SJSA1 (cell line): Measurements from ENCODE around the gene RAVER2. TPM values are rescaled to one million over a fixed set of nuclear protein-coding genes. Genes with fewer than 3 reads are reported as not detected.
"Not testable (repeated sequence)": the region's sequence is repeated elsewhere in the genome, so short reads cannot be mapped to it uniquely, and the experiment has no call there.

Experiments used
- DNase-seq, 2 experiments: peaks; one replicate each; pipeline ENCODE4 v3.0.0-alpha.2; 2015 to 2020; ENCODE audit warnings: low spot score in 2 of 2, low read depth in 1 of 2
- H3K27ac ChIP-seq: fragments of 250-450 bp; sonication (Bioruptor Pico); 2 replicates; pipeline ENCODE4 v1.5.1; 2020; ENCODE audit warnings: mild to moderate bottlenecking, moderate library complexity
- H3K27me3 ChIP-seq: fragments of 250-450 bp; sonication (Bioruptor Pico); replicated peaks from 2 replicates; pipeline ENCODE4 v1.5.1; 2020; ENCODE audit warnings: mild to moderate bottlenecking, moderate library complexity
- H3K36me3 ChIP-seq: fragments of 250-450 bp; sonication (Bioruptor Pico); 2 replicates; pipeline ENCODE4 v1.5.1; 2020; ENCODE audit warnings: mild to moderate bottlenecking
- H3K4me1 ChIP-seq: fragments of 250-450 bp; sonication (Bioruptor Pico); replicated peaks from 2 replicates; pipeline ENCODE4 v1.6.1; 2021; ENCODE audit warnings: mild to moderate bottlenecking
- H3K4me3 ChIP-seq: fragments of 250-450 bp; sonication (Bioruptor Pico); 2 replicates; pipeline ENCODE4 v1.5.1; 2020; ENCODE audit warnings: mild to moderate bottlenecking
- H3K9me3 ChIP-seq: fragments of 250-450 bp; sonication (Bioruptor Pico); replicated peaks from 2 replicates; pipeline ENCODE4 v1.5.1; 2020; ENCODE audit warnings: mild to moderate bottlenecking
- total RNA-seq: library from RNA; depleted of rRNA; stranded (reverse); fragments of >200 nt; shearing (Covaris generic); gene quantifications from 2 replicates; pipeline ENCODE4 v1.2.3, GENCODE V29; 2014; rRNA removed

Gene RAVER2, protein sequence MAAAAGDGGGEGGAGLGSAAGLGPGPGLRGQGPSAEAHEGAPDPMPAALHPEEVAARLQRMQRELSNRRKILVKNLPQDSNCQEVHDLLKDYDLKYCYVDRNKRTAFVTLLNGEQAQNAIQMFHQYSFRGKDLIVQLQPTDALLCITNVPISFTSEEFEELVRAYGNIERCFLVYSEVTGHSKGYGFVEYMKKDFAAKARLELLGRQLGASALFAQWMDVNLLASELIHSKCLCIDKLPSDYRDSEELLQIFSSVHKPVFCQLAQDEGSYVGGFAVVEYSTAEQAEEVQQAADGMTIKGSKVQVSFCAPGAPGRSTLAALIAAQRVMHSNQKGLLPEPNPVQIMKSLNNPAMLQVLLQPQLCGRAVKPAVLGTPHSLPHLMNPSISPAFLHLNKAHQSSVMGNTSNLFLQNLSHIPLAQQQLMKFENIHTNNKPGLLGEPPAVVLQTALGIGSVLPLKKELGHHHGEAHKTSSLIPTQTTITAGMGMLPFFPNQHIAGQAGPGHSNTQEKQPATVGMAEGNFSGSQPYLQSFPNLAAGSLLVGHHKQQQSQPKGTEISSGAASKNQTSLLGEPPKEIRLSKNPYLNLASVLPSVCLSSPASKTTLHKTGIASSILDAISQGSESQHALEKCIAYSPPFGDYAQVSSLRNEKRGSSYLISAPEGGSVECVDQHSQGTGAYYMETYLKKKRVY
- total RNA-seq: 0.31 and 0.47 TPM in 2 replicates

DNA sequence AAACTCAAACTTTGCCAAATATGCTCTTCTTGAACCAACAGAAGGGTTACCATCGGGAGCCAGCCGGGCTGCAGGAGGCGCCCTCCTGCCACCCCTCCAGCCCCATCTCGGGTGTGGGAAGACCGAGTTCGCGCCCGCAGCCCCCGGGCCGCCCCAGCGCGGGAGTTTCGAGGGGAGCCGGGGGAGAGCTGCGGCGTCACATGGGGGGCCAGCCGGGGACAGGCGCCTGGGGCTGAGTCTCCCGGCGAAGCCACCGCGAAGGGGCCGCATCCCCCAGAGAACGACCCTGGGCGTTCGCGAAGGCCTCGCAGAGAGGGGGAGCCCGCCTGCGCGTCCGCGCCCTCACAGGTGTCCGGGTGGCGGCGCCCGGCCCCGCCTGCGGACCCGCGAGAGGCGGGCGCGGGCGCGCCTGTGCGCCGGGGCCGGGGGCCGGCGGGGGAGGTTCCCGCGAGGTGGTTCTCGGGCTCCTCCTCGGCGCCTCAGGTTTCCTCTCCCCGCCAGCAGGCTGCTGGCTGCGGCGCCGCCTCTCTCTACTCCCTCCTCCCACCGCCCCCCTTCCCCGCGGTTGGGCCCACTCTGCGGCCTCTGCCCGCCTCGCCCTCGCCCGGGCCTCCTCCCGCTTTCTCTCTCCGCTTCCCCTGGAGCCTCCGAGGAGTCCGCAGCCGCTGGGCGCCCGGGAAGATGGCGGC lies at the start of gene RAVER2:
TSS of gene RAVER2 (plus strand) at position 584 of the 689 bp plus-strand sequence. CDS start at position 682, 98 bp downstream.
- peaks cover 37% of the 10 kb centered on the region for H3K27me3 ChIP-seq
- peak in 1 of 2 experiments; percentile 47 for DNase-seq
- H3K4me3 ChIP-seq: peak within 1 kb of the TSS; percentile 39
- no peaks in the 10 kb centered on the region for H3K9me3 ChIP-seq
- no peak within 1 kb of the TSS for H3K27ac ChIP-seq
- H3K36me3 ChIP-seq: no peaks in the 10 kb centered on the region
- peaks cover 12% of the 10 kb centered on the region for H3K4me1 ChIP-seq

- no peaks in the 10 kb centered on the region for H3K36me3 ChIP-seq
- no peaks in the 10 kb centered on the region for H3K27me3 ChIP-seq
- no peak overlapping the region for H3K27ac ChIP-seq
- no peaks in the 10 kb centered on the region for H3K9me3 ChIP-seq
- peaks cover 13% of the 10 kb centered on the region for H3K4me1 ChIP-seq
- DNase-seq: no peak
- no peak overlapping the region for H3K4me3 ChIP-seq
Observed at GRCh38 chr1:64696879-64697278, 48.0 kb upstream of the RAVER2 start.

GRCh38 chr1:64699327-64699726 lies 45.5 kb upstream of the RAVER2 start:
- Histone ChIP-seq H3K4me3 (no peak overlapping the region), H3K4me1 (no peaks in the 10 kb centered on the region), H3K9me3 (no peaks in the 10 kb centered on the region), H3K36me3 (no peaks in the 10 kb centered on the region), H3K27me3 (no peaks in the 10 kb centered on the region), H3K27ac (no peak overlapping the region)
- no peak for DNase-seq

DNA sequence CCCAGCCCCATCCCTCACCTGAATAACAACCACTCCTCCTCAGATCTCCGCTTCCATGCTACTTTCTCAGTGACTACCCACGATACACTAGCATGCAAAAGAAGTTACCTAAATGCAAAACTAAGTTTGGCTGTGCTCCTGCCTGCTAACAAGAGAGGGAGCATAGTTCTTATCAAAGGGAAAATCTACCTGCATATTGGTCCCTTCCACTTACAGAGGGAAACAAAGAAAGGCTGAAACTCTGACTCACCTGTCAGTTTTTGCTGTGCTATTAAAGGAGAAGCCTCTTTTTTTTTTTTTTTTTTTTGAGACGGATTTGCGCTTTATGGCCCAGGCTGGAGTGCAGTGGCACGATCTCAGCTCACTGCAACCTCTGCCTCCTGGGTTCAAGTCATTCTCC lies 43.8 kb upstream of the RAVER2 start:
- no peaks in the 10 kb centered on the region for H3K36me3 ChIP-seq
- no peak overlapping the region for H3K4me3 ChIP-seq
- H3K27ac ChIP-seq: no peak overlapping the region
- no peaks in the 10 kb centered on the region for H3K9me3 ChIP-seq
- no peaks in the 10 kb centered on the region for H3K4me1 ChIP-seq
- DNase-seq: no peak
- H3K27me3 ChIP-seq: no peaks in the 10 kb centered on the region

DNA sequence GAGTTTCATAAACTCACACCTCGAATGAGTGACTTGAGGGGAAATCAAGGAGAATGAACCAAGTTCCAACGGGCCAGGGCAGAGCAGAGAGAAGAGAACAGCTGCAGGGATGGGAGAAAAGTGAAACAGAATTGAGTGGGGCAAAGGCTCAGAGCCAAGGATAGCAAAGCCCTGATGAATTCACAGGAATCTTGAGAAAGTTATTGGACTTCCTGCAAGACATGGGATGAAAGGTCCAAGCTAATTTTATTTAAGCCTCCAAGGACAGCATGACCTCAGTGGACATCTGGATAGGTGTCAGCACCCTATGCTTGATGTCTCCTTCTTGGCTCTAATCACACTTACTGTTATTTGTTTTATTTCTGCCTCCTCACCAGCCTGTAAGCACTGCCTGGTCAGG lies 43.0 kb upstream of the RAVER2 start:
- H3K36me3 ChIP-seq: no peaks in the 10 kb centered on the region
- no peak overlapping the region for H3K27ac ChIP-seq
- H3K27me3 ChIP-seq: no peaks in the 10 kb centered on the region
- no peak overlapping the region for H3K4me3 ChIP-seq
- no peaks in the 10 kb centered on the region for H3K4me1 ChIP-seq
- H3K9me3 ChIP-seq: no peaks in the 10 kb centered on the region
- DNase-seq: no peak

DNA sequence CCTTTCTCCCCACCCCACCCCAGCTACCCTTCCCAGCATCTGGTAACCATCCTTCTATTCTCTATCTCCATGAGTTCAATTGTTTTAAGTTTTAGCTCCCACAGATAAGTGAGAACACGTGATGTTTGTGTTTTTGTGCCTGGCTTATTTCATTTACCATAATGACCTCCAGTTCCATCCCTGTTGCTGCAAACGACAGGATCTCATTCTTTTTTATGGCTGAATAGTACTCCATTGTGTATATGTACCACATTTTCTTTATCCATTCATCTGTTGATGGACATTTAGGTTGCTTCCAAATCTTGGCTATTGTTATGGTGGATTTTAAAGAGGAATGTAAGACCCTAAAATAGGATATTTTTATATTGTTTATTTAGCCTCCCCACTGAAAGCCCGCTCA lies 42.2 kb upstream of the RAVER2 start:
- H3K4me1 ChIP-seq, DNase-seq: not testable (repeated sequence)

GRCh38 chr1:64703600-64703999 lies 41.3 kb upstream of the RAVER2 start:
- H3K36me3 ChIP-seq: no peaks in the 10 kb centered on the region
- H3K4me1 ChIP-seq: no peaks in the 10 kb centered on the region
- DNase-seq: no peak
- no peak overlapping the region for H3K4me3 ChIP-seq
- H3K27me3 ChIP-seq: no peaks in the 10 kb centered on the region
- no peaks in the 10 kb centered on the region for H3K9me3 ChIP-seq
- H3K27ac ChIP-seq: no peak overlapping the region

More for the DNA sequence above, 42.2 kb upstream of the RAVER2 start:
- H3K9me3 ChIP-seq, H3K27me3 ChIP-seq, H3K27ac ChIP-seq, H3K36me3 ChIP-seq, H3K4me3 ChIP-seq: not testable (repeated sequence)

- no peak overlapping the region for H3K4me3 ChIP-seq
- DNase-seq: no peak
- H3K36me3 ChIP-seq: no peaks in the 10 kb centered on the region
- no peaks in the 10 kb centered on the region for H3K9me3 ChIP-seq
- no peaks in the 10 kb centered on the region for H3K27me3 ChIP-seq
- no peak overlapping the region for H3K27ac ChIP-seq
- no peaks in the 10 kb centered on the region for H3K4me1 ChIP-seq
Observed at GRCh38 chr1:64705591-64705990, 39.3 kb upstream of the RAVER2 start.

- Histone ChIP-seq H3K36me3 (no peaks in the 10 kb centered on the region), H3K27me3 (0 out of 2 replicates have a peak, but pooled peaks cover 3% of the 10 kb centered on the region)
- no peak for DNase-seq
Observed at GRCh38 chr1:64711266-64711665, 33.6 kb upstream of the RAVER2 start.

GRCh38 chr1:64712049-64712448 lies 32.8 kb upstream of the RAVER2 start:
- no peak for DNase-seq
- Histone ChIP-seq H3K4me1 (no peaks in the 10 kb centered on the region), H3K36me3 (no peaks in the 10 kb centered on the region), H3K27me3 (0 out of 2 replicates have a peak, but pooled peaks cover 3% of the 10 kb centered on the region), H3K4me3 (no peak overlapping the region), H3K9me3 (no peaks in the 10 kb centered on the region), H3K27ac (no peak overlapping the region)

More at GRCh38 chr1:64711266-64711665, 33.6 kb upstream of the RAVER2 start:
- no peak overlapping the region for H3K4me3 ChIP-seq
- no peak overlapping the region for H3K27ac ChIP-seq
- no peaks in the 10 kb centered on the region for H3K4me1 ChIP-seq
- H3K9me3 ChIP-seq: no peaks in the 10 kb centered on the region

DNA sequence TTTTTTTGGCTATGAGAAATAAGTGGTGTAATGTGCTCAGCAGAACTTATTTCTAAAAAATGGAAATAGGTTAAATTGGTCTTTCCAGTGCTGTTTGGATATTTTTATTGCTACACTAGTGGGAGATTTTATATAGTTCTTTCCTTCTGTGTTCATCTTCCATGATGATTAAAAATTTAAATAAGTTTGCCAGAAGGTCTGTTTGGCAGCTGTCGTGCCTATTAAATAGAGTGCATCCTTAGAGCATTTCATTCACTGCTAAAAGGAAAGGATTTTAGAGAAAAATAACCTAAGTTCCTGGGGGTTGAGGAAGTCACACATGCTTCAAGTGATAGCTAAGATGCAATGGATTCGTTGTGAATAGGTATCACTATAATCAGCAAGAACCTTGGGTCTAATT lies 29.7 kb upstream of the RAVER2 start:
- Histone ChIP-seq H3K36me3 (no peaks in the 10 kb centered on the region), H3K4me1 (no peaks in the 10 kb centered on the region), H3K27ac (no peak overlapping the region), H3K4me3 (no peak overlapping the region), H3K27me3 (0 out of 2 replicates have a peak, but pooled peaks cover 3% of the 10 kb centered on the region), H3K9me3 (no peaks in the 10 kb centered on the region)
- no peak for DNase-seq

DNA sequence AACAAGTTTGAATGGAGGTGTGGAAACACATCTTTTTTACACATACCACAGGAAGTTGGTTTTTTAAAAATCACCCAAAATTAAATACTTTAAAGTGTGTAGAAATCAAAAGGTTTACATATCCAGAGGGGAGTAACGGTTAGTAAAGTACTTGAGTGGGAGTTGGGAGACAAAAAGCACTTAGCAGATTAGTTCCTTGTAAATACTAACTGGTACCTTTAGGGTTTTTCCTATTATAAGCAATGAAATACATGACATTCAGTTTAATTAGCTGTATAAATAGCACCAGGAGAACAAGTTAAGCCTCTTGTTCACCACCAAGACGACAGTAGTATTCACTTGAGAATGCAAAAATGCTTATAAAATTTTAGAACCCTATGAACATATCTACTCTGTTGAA lies 23.7 kb upstream of the RAVER2 start:
- Histone ChIP-seq H3K36me3 (no peaks in the 10 kb centered on the region), H3K9me3 (no peaks in the 10 kb centered on the region), H3K4me3 (no peak overlapping the region), H3K4me1 (no peaks in the 10 kb centered on the region), H3K27ac (no peak overlapping the region), H3K27me3 (0 out of 2 replicates have a peak, but pooled peaks cover 7% of the 10 kb centered on the region)
- no peak for DNase-seq

GRCh38 chr1:64721576-64722145 lies 23.2 kb upstream of the RAVER2 start:
- 0 out of 2 replicates have a peak, but pooled peaks cover 7% of the 10 kb centered on the region for H3K27me3 ChIP-seq

More at GRCh38 chr1:64721576-64722145, 23.2 kb upstream of the RAVER2 start:
- Histone ChIP-seq H3K9me3 (no peaks in the 10 kb centered on the region), H3K27ac (no peak overlapping the region), H3K4me1 (no peaks in the 10 kb centered on the region), H3K36me3 (no peaks in the 10 kb centered on the region), H3K4me3 (no peak overlapping the region)
- no peak for DNase-seq
